ENCODE measurements around the gene HM13.
A peak's percentile ranks its signal among the peaks of the same experiment; 100 is the strongest.
"Not testable (repeated sequence)": the region's sequence is repeated elsewhere in the genome, so short reads cannot be mapped to it uniquely, and the experiment has no call there.

Gene HM13

DNA sequence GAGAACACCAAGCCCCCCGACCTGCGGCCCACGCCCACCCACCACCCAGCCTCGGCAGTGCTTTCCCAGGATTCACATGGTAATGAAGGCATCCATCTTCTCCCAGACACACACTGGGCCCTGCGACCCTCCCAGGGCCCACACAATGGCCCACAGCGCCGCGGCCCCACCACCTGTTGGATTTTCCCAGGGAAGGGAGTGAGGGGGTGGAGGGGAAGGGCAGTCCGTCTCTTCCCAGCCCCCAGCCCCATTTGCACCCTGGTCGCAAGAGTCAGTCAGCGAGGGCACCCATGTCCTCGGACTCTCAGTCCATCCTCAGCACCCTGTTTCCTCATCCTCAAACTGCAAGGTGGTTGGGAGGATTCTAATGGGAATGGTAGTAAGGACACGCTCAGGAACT is 67.1 kb downstream of the HM13 start:
- no peaks in the 10 kb centered on the region for H3K27me3 ChIP-seq (replicated peaks; ENCODE audit: control insufficient read depth, insufficient read depth, low read length, poor library complexity, severe bottlenecking)
- no peak for DNase-seq
- H3K27ac ChIP-seq (ENCODE audit: insufficient read depth, low read length, poor library complexity, severe bottlenecking), result no peak overlapping the region
- H3K36me3 ChIP-seq (ENCODE audit: control insufficient read depth, insufficient read depth, low read length), result no peaks in the 10 kb centered on the region
- H3K4me1 ChIP-seq (ENCODE audit: control insufficient read depth, insufficient read depth, low read length, poor library complexity, severe bottlenecking), result no peaks in the 10 kb centered on the region
- H3K4me3 ChIP-seq (ENCODE audit: insufficient read depth, low read depth, low read length, poor library complexity, severe bottlenecking), result no peak overlapping the region
- H3K9me3 ChIP-seq (ENCODE audit: control insufficient read depth, low read length), result no peaks in the 10 kb centered on the region

DNA sequence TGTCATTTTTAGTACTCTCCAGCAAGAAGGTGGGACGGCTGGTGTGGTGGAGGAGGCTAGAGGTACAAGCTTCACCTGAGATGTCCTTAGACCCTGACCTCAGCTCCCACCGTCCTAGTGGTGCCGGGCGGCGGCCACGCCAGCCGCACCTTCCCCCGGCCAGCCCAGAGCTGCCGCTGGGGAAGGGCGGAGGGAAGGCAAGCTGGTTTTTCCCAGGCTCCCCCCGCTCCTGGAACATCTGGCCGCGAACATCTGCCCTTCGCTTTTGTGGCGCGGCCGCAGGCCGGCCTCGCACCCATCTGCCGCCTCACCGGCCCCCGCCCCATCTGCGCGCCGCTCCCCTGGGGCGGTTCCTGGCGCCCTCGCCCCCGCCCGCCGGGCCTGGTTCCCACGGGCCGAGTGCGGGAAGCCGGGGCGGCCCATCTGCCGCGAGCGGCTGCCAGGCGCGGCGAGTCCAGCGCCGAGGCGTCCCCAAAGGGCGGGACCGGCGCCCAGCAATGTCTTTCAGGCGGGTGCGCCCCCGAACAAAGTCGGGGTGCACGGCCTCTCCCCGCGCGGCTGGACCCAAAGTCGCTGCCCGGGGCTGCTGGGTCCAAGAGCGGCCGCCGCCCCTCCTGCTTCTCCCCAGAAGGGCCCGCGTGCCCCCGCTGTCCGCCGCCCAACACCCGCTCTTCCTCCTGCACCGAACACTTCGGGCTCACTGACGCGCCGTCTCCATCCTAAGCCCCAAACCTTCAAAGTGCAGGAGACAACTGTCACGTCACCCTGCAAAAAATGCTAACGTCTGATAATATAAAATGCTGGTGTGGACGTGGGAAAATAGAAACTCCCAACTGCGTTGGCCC is 73.5 kb downstream of the HM13 start:
- no peaks in the 10 kb centered on the region for H3K9me3 ChIP-seq (ENCODE audit: control insufficient read depth, low read length)
- DNase-seq, result no peak
- H3K27me3 ChIP-seq (replicated peaks; ENCODE audit: control insufficient read depth, insufficient read depth, low read length, poor library complexity, severe bottlenecking), result peaks cover 12% of the 10 kb centered on the region
- peak overlapping the region; percentile 38 for H3K4me3 ChIP-seq (ENCODE audit: insufficient read depth, low read depth, low read length, poor library complexity, severe bottlenecking)
- H3K4me1 ChIP-seq (ENCODE audit: control insufficient read depth, insufficient read depth, low read length, poor library complexity, severe bottlenecking), result peaks cover 8% of the 10 kb centered on the region
- no peaks in the 10 kb centered on the region for H3K36me3 ChIP-seq (ENCODE audit: control insufficient read depth, insufficient read depth, low read length)
- H3K27ac ChIP-seq (ENCODE audit: insufficient read depth, low read length, poor library complexity, severe bottlenecking), result no peak overlapping the region

DNA sequence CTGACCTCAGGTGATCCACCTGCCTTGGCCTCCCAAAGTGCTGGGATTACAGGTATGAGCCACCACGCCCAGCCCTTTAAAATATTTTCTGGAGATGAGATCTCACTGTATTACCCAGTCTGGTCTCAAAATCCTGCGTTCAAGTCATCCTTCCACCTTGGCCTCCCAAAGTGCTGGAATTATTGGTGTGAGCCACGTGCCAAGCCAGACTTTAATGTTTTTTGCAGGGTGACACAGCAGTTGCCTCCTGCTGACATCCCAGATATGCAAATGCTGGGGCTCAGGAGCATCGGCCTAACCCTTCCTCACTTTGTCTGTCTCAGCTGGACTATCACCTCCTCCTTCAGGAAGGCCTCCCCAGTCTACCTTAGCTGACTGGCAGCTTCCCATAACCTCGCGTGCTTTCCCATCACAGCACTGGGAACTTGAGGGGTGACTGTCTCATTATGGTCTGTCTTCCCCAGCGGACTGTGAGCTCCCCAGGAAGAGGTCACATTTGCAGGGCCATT is 76.5 kb downstream of the HM13 start:
- Histone ChIP-seq H3K27ac (ENCODE audit: insufficient read depth, low read length, poor library complexity, severe bottlenecking) (no peak overlapping the region), H3K4me1 (ENCODE audit: control insufficient read depth, insufficient read depth, low read length, poor library complexity, severe bottlenecking) (peaks cover 8% of the 10 kb centered on the region), H3K36me3 (ENCODE audit: control insufficient read depth, insufficient read depth, low read length) (no peaks in the 10 kb centered on the region), H3K4me3 (ENCODE audit: insufficient read depth, low read depth, low read length, poor library complexity, severe bottlenecking) (no peak overlapping the region), H3K9me3 (ENCODE audit: control insufficient read depth, low read length) (no peaks in the 10 kb centered on the region), H3K27me3 (replicated peaks; ENCODE audit: control insufficient read depth, insufficient read depth, low read length, poor library complexity, severe bottlenecking) (peaks cover 12% of the 10 kb centered on the region)
- no peak for DNase-seq

DNA sequence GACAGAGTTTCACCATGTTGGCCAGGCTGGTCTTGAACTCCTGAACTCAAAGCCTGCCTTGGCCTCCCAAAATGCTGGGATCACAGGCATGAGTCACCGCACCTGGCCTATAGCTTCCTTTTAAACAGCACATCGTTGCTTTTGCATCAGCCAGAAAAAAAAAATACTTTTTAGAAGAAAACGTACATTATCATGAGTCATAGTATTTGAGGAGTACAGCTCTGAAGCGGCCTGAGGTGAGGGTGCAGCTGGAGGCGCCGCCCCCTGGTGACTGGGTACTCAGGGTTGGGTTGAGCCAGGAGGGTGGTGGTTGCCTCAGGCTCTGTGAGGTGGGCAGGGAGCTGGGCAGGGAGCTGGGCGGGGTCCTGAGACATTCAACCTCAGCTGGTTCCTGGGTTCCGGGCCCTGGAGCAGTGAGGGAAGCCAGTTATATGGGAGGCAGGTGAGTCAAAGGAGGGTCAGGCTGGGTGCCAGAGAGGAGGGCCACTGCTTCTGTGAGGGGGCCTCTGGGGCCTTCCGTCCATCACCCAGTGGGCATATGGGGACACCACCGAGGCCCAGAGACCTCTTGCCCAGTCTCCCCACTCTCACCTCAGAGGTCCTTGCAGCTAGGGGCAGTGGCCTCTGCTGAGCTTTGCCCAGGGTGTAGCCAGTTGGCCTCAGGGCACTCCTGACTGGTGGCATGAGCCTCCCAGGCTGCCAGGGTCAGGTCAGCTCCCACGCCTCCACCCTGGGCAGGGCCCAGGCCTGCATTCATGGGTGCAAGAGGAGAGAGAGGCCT is 79.2 kb downstream of the HM13 start:
- Histone ChIP-seq H3K27me3 (replicated peaks; ENCODE audit: control insufficient read depth, insufficient read depth, low read length, poor library complexity, severe bottlenecking) (no peaks in the 10 kb centered on the region), H3K27ac (ENCODE audit: insufficient read depth, low read length, poor library complexity, severe bottlenecking) (no peak overlapping the region), H3K36me3 (ENCODE audit: control insufficient read depth, insufficient read depth, low read length) (no peaks in the 10 kb centered on the region), H3K4me3 (ENCODE audit: insufficient read depth, low read depth, low read length, poor library complexity, severe bottlenecking) (no peak overlapping the region), H3K4me1 (ENCODE audit: control insufficient read depth, insufficient read depth, low read length, poor library complexity, severe bottlenecking) (no peaks in the 10 kb centered on the region), H3K9me3 (ENCODE audit: control insufficient read depth, low read length) (no peaks in the 10 kb centered on the region)
- DNase-seq, result no peak

DNA sequence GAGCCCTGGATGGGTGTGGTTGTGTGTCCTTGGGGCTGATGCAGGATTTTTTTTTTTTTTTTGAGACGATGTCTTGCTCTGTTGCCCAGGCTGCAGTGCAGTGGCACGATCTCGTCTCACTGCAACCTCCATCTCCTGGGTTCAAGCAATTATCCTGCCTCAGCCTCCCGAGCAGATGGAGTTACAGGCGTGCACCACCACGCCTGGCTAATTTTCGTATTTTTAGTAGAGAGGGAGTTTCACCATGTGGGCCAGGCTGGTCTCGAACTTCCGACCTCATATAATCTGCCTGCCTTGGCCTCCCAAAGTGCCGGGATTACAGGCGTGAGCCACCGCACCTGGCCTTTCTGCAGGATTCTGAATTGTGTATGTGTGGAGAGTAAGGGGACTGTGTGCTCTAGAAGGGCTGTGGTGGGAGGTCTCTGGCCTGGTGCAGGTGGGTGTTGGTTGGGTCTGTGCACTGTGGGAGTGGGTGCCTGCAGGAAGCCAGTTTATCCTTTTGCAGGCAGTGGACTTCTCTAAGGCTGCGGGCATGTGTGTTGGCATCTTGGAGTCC is 79.8 kb downstream of the HM13 start:
- Histone ChIP-seq H3K9me3 (ENCODE audit: control insufficient read depth, low read length) (no peaks in the 10 kb centered on the region), H3K36me3 (ENCODE audit: control insufficient read depth, insufficient read depth, low read length) (no peaks in the 10 kb centered on the region), H3K27me3 (replicated peaks; ENCODE audit: control insufficient read depth, insufficient read depth, low read length, poor library complexity, severe bottlenecking) (no peaks in the 10 kb centered on the region), H3K4me3 (ENCODE audit: insufficient read depth, low read depth, low read length, poor library complexity, severe bottlenecking) (no peak overlapping the region), H3K27ac (ENCODE audit: insufficient read depth, low read length, poor library complexity, severe bottlenecking) (no peak overlapping the region), H3K4me1 (ENCODE audit: control insufficient read depth, insufficient read depth, low read length, poor library complexity, severe bottlenecking) (no peaks in the 10 kb centered on the region)
- no peak for DNase-seq

DNA sequence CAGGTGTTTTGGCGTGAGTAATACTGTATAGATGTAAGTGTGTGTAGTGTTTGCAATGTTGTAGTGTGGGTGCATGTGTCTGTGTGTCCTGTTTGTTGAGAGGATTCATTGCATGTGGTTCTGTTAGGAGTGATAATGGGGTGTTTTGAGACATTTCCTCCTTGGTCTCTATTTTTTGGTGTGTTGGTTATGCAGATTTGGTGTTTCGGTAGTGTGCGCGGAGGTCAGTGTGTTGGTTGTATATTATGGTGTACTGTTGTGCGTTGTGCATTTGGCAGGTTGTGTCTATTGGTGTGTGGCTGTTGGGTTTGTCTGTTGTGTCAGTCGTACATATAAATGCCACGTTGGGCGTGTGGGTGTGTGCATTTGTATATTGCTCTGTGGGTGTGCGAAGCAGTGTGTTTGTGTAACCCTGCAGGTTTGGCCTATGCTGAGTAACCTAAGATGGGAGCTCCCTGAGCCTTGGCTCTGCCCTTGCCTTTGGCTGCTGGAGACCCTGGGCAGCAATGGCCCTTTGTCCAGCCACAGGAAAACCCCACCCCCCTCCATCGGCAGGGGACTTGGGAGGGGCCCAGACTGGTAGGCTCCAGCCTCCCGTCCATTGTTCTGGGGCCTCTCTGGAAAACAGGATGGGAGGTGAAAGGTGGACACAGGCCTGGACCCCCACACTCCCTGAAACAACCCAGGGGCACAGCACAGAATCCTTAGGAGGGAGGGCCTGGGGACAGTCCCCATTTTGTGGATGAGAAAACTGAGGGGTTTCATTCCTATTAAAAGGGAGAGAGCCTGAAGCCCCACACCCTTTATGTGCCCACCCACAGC is 80.5 kb downstream of the HM13 start:
- H3K4me1 ChIP-seq (ENCODE audit: control insufficient read depth, insufficient read depth, low read length, poor library complexity, severe bottlenecking), result no peaks in the 10 kb centered on the region
- no peak overlapping the region for H3K4me3 ChIP-seq (ENCODE audit: insufficient read depth, low read depth, low read length, poor library complexity, severe bottlenecking)
- no peak overlapping the region for H3K27ac ChIP-seq (ENCODE audit: insufficient read depth, low read length, poor library complexity, severe bottlenecking)
- DNase-seq, result no peak
- H3K36me3 ChIP-seq (ENCODE audit: control insufficient read depth, insufficient read depth, low read length), result no peaks in the 10 kb centered on the region
- no peaks in the 10 kb centered on the region for H3K27me3 ChIP-seq (replicated peaks; ENCODE audit: control insufficient read depth, insufficient read depth, low read length, poor library complexity, severe bottlenecking)
- H3K9me3 ChIP-seq (ENCODE audit: control insufficient read depth, low read length), result no peaks in the 10 kb centered on the region

DNA sequence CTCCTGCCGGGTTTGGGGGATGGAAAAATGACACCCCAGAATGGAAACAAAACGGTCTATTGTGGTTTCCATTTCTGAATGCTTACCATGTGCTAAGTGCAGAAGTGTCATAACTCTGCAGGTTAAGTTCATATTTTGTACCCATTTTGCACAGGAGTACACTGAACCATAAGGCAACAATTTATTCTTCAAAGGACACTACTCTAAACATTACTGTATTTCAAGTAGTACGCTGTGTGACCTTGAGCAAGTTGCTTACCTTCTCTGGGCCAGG is 81.1 kb downstream of the HM13 start:
- H3K27me3 ChIP-seq (replicated peaks; ENCODE audit: control insufficient read depth, insufficient read depth, low read length, poor library complexity, severe bottlenecking), result no peaks in the 10 kb centered on the region
- no peak for DNase-seq
- no peaks in the 10 kb centered on the region for H3K9me3 ChIP-seq (ENCODE audit: control insufficient read depth, low read length)
- no peaks in the 10 kb centered on the region for H3K4me1 ChIP-seq (ENCODE audit: control insufficient read depth, insufficient read depth, low read length, poor library complexity, severe bottlenecking)
- H3K27ac ChIP-seq (ENCODE audit: insufficient read depth, low read length, poor library complexity, severe bottlenecking), result no peak overlapping the region
- no peaks in the 10 kb centered on the region for H3K36me3 ChIP-seq (ENCODE audit: control insufficient read depth, insufficient read depth, low read length)
- H3K4me3 ChIP-seq (ENCODE audit: insufficient read depth, low read depth, low read length, poor library complexity, severe bottlenecking), result no peak overlapping the region

DNA sequence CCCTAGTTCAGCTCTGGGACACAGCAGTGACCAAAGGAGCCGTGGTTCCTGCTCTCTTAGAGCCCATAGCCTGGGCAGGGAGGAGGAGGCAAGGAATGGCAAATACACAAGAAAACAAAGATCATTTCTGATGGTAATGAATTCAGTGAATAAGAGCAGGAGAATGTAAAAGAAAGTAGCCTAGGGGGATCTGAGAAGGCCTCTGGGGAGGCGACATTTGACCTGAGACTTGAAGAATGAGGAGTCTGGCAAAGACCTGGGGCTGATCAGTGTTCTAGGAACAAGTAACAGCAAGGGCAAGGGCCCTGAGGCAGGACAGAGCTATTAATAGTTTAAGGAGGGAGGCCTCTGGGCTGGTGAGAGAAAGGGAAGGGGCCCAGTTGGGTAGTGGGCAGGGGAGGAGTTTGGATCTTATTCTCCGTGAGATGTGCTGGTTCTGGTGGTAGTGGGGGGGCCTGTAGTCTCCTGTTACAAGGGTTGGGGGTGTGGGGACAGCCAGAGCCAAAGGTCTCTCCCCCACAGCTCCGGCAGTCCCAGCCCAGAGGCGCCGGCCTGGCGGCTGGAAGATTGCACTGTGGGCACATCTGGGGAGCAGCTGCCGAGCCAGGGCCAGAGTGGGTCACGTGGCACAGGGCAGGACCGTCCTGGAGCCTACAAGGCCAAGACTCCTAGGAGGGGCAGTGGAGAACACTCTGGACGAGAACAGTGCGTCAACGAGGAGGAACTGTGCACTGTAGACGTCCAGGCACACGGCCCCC is 81.6 kb downstream of the HM13 start:
- Histone ChIP-seq H3K27me3 (replicated peaks; ENCODE audit: control insufficient read depth, insufficient read depth, low read length, poor library complexity, severe bottlenecking) (no peaks in the 10 kb centered on the region), H3K36me3 (ENCODE audit: control insufficient read depth, insufficient read depth, low read length) (no peaks in the 10 kb centered on the region), H3K9me3 (ENCODE audit: control insufficient read depth, low read length) (no peaks in the 10 kb centered on the region), H3K27ac (ENCODE audit: insufficient read depth, low read length, poor library complexity, severe bottlenecking) (no peak overlapping the region), H3K4me1 (ENCODE audit: control insufficient read depth, insufficient read depth, low read length, poor library complexity, severe bottlenecking) (no peaks in the 10 kb centered on the region), H3K4me3 (ENCODE audit: insufficient read depth, low read depth, low read length, poor library complexity, severe bottlenecking) (no peak overlapping the region)
- no peak for DNase-seq

DNA sequence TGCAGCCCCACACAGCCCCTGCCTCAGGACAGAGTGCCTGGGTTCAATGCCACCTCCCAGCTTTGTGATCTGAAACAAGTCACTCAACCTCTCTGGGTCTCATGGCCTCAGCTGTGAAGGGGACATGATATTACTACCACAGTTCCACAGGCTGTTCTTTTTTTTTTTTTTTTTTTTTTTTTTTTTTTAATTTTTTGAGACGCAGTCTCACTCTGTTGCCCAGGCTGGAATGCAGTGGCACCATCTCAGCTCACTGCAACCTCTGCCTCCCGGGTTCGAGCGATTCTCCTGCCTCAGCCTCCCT is 82.1 kb downstream of the HM13 start:
- H3K4me1 ChIP-seq (ENCODE audit: control insufficient read depth, insufficient read depth, low read length, poor library complexity, severe bottlenecking); DNase-seq; H3K4me3 ChIP-seq (ENCODE audit: insufficient read depth, low read depth, low read length, poor library complexity, severe bottlenecking); H3K27ac ChIP-seq (ENCODE audit: insufficient read depth, low read length, poor library complexity, severe bottlenecking); H3K36me3 ChIP-seq (ENCODE audit: control insufficient read depth, insufficient read depth, low read length); H3K27me3 ChIP-seq (replicated peaks; ENCODE audit: control insufficient read depth, insufficient read depth, low read length, poor library complexity, severe bottlenecking); H3K9me3 ChIP-seq (ENCODE audit: control insufficient read depth, low read length): not testable (repeated sequence)
